Measurements from ENCODE around the gene DST. TPM values are rescaled to one million over a fixed set of nuclear protein-coding genes. Genes with fewer than 3 reads are reported as not detected.
"Not testable (repeated sequence)": the region's sequence is repeated elsewhere in the genome, so short reads cannot be mapped to it uniquely, and the experiment has no call there.

DST gene
- polyA plus RNA-seq, 1 of the 3 experiments (the other 2 are of a cell fraction) = 64.3 TPM

GRCh38 chr6:56567501-56567900, 75.2 kb downstream of the DST start:
- H3K79me2 ChIP-seq (ENCODE audit: insufficient read depth) = peaks cover 16% of the 10 kb centered on the region; the same call in 1 of the 2 replicates
- CTCF ChIA-PET = interaction anchor here (1.0 to 1.7 kb wide), 4 partner anchors 19 to 197 kb away, joined by 3 to 5 read pairs (median 4); no protein-coding TSS in a partner anchor
- no peaks in the 10 kb centered on the region for H3K9me2 ChIP-seq
- H3K27me3 ChIP-seq (ENCODE audit: insufficient read depth) = no peaks in the 10 kb centered on the region
- DNase-seq = no peak
- no peak overlapping the region for H3K4me2 ChIP-seq
- H3K27ac ChIP-seq (ENCODE audit: low read depth in 2 of 2, low read length in 1 of 2) = no peak overlapping the region
- H3K4me1 ChIP-seq (ENCODE audit: control insufficient read depth in 1 of 2, insufficient read depth in 2 of 2, low read depth in 1 of 2, low read length in 1 of 2) = peaks cover 0 to 5% of the 10 kb centered on the region in 2 experiments; a peak in 2 of 4 replicates
- TF ChIP-seq FOSL2 (IDR thresholded peaks at IDR 0.05; ENCODE audit: borderline replicate concordance, low read depth) (no peak), SMC3 (IDR thresholded peaks at IDR 0.05; ENCODE audit: low read depth, low read length) (no peak), FOXJ3 (CRISPR knock-in tag; IDR thresholded peaks at IDR 0.05) (no peak), TEAD4 (IDR thresholded peaks at IDR 0.05; ENCODE audit: borderline replicate concordance, insufficient read depth) (no peak), EP300 (IDR thresholded peaks at IDR 0.05; ENCODE audit: borderline replicate concordance in 1 of 2, low read depth in 1 of 2, low read length in 1 of 2) (no peak), MEF2A (IDR thresholded peaks at IDR 0.05; ENCODE audit: borderline replicate concordance, low read depth) (no peak), RXRA (IDR thresholded peaks at IDR 0.05; ENCODE audit: borderline replicate concordance, low read depth) (no peak), RFX5 (IDR thresholded peaks at IDR 0.05; ENCODE audit: low read length) (no peak)
- TF ChIP-seq, protein P1, sequence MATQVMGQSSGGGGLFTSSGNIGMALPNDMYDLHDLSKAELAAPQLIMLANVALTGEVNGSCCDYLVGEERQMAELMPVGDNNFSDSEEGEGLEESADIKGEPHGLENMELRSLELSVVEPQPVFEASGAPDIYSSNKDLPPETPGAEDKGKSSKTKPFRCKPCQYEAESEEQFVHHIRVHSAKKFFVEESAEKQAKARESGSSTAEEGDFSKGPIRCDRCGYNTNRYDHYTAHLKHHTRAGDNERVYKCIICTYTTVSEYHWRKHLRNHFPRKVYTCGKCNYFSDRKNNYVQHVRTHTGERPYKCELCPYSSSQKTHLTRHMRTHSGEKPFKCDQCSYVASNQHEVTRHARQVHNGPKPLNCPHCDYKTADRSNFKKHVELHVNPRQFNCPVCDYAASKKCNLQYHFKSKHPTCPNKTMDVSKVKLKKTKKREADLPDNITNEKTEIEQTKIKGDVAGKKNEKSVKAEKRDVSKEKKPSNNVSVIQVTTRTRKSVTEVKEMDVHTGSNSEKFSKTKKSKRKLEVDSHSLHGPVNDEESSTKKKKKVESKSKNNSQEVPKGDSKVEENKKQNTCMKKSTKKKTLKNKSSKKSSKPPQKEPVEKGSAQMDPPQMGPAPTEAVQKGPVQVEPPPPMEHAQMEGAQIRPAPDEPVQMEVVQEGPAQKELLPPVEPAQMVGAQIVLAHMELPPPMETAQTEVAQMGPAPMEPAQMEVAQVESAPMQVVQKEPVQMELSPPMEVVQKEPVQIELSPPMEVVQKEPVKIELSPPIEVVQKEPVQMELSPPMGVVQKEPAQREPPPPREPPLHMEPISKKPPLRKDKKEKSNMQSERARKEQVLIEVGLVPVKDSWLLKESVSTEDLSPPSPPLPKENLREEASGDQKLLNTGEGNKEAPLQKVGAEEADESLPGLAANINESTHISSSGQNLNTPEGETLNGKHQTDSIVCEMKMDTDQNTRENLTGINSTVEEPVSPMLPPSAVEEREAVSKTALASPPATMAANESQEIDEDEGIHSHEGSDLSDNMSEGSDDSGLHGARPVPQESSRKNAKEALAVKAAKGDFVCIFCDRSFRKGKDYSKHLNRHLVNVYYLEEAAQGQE (IDR thresholded peaks at IDR 0.05; ENCODE audit: low read depth, low read length) = no peak
- TF ChIP-seq, protein P2, sequence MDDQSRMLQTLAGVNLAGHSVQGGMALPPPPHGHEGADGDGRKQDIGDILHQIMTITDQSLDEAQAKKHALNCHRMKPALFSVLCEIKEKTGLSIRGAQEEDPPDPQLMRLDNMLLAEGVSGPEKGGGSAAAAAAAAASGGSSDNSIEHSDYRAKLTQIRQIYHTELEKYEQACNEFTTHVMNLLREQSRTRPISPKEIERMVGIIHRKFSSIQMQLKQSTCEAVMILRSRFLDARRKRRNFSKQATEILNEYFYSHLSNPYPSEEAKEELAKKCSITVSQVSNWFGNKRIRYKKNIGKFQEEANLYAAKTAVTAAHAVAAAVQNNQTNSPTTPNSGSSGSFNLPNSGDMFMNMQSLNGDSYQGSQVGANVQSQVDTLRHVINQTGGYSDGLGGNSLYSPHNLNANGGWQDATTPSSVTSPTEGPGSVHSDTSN (IDR thresholded peaks at IDR 0.05) = no peak
- TF ChIP-seq, protein P3, sequence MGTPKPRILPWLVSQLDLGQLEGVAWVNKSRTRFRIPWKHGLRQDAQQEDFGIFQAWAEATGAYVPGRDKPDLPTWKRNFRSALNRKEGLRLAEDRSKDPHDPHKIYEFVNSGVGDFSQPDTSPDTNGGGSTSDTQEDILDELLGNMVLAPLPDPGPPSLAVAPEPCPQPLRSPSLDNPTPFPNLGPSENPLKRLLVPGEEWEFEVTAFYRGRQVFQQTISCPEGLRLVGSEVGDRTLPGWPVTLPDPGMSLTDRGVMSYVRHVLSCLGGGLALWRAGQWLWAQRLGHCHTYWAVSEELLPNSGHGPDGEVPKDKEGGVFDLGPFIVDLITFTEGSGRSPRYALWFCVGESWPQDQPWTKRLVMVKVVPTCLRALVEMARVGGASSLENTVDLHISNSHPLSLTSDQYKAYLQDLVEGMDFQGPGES (IDR thresholded peaks at IDR 0.05; ENCODE audit: low read depth, low read length) = no peak
- TF ChIP-seq, protein P4, sequence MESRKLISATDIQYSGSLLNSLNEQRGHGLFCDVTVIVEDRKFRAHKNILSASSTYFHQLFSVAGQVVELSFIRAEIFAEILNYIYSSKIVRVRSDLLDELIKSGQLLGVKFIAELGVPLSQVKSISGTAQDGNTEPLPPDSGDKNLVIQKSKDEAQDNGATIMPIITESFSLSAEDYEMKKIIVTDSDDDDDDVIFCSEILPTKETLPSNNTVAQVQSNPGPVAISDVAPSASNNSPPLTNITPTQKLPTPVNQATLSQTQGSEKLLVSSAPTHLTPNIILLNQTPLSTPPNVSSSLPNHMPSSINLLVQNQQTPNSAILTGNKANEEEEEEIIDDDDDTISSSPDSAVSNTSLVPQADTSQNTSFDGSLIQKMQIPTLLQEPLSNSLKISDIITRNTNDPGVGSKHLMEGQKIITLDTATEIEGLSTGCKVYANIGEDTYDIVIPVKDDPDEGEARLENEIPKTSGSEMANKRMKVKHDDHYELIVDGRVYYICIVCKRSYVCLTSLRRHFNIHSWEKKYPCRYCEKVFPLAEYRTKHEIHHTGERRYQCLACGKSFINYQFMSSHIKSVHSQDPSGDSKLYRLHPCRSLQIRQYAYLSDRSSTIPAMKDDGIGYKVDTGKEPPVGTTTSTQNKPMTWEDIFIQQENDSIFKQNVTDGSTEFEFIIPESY (IDR thresholded peaks at IDR 0.05; ENCODE audit: borderline replicate concordance, low read depth) = no peak
- peaks cover 45 to 82% of the 10 kb centered on the region in 2 experiments for H3K36me3 ChIP-seq (replicated peaks in 1 of 2; ENCODE audit: control insufficient read depth in 1 of 2, insufficient read depth in 2 of 2, low read length in 1 of 2)
- H2AFZ ChIP-seq (ENCODE audit: low read depth) = no peak overlapping the region
- no peak overlapping the region for H3K4me3 ChIP-seq (ENCODE audit: low read depth in 2 of 2, low read length in 1 of 2)
- no peaks in the 10 kb centered on the region for H4K20me1 ChIP-seq (ENCODE audit: insufficient read depth)
- POLR2A ChIA-PET = no interaction called here
- H3K9me3 ChIP-seq = no peaks in the 10 kb centered on the region
- H3F3A ChIP-seq (replicated peaks; ENCODE audit: insufficient read depth) = peaks cover 8% of the 10 kb centered on the region
- no peak overlapping the region for H3K9ac ChIP-seq

DNA sequence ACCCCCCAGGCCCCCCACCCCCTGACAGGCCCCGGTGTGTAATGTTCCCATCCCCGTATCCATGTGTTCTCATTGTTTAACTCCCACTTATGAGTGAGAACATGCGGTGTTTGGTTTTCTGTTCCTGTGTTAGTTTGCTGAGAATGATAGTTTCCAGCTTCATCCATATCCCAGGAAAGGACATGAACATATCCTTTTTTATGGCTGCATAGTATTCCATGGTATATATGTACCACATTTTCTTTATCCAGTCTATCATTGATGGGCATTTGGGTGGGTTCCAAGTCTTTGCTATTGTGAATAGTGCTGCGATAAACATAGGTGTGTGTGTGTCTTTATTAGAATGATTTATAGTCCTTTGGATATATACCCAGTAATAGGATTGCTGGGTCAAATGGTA, 80.0 kb downstream of the DST start:
- ChIA-PET CTCF (interaction anchor here (0.7 kb wide), 1 partner anchor 10 kb away, joined by 4 read pairs; no protein-coding TSS in a partner anchor), POLR2A (interaction anchor here (0.6 kb wide), 1 partner anchor 21 kb away, joined by 3 read pairs; no protein-coding TSS in a partner anchor)
- H3K79me2 ChIP-seq (ENCODE audit: insufficient read depth); H3F3A ChIP-seq (replicated peaks; ENCODE audit: insufficient read depth); H3K9me3 ChIP-seq; H3K4me2 ChIP-seq; H3K27me3 ChIP-seq (ENCODE audit: insufficient read depth); H2AFZ ChIP-seq (ENCODE audit: low read depth); H4K20me1 ChIP-seq (ENCODE audit: insufficient read depth); H3K4me3 ChIP-seq (ENCODE audit: low read depth in 2 of 2, low read length in 1 of 2); DNase-seq; H3K9me2 ChIP-seq; H3K27ac ChIP-seq (ENCODE audit: low read depth in 2 of 2, low read length in 1 of 2); H3K4me1 ChIP-seq (ENCODE audit: control insufficient read depth in 1 of 2, insufficient read depth in 2 of 2, low read depth in 1 of 2, low read length in 1 of 2); H3K9ac ChIP-seq: not testable (repeated sequence)
- H3K36me3 ChIP-seq (replicated peaks in 1 of 2; ENCODE audit: control insufficient read depth in 1 of 2, insufficient read depth in 2 of 2, low read length in 1 of 2) = peaks cover 50 to 86% of the 10 kb centered on the region in 2 experiments
- WGBS (ENCODE audit: low lambda C conversion rate) = 100% methylated on average over 4 of the region's 4 CpGs

All from SK-N-SH (cell line).